ENCODE measurements around the gene KIF25.

GRCh38 chr6:168014428-168014827 lies 17.0 kb downstream of the KIF25 start:
- no peak for TF ChIP-seq CTCF (conservative IDR thresholded peaks at IDR 0.05; ENCODE audit: low read length)
- no peak for TF ChIP-seq EZH2phosphoT487 (IDR thresholded peaks at IDR 0.05; ENCODE audit: borderline replicate concordance)

All from Loucy (cell line).